Peyer's patch (tissue), 4 donors: ENCODE measurements around the gene OR52E8. TPM values are rescaled to one million over a fixed set of nuclear protein-coding genes. Genes with fewer than 3 reads are reported as not detected.
A peak's percentile ranks its signal among the peaks of the same experiment; 100 is the strongest.

Source experiments
- DNase-seq, 3 donors: peaks; one replicate each; pipeline ENCODE4 v3.0.0-alpha.2; 2017 to 2019
- H3K27ac ChIP-seq, 4 donors: fragments of 200-600 bp; sonication (generic); one replicate each; pipeline ENCODE4 v1.5.1; 2016 to 2019
- H3K27me3 ChIP-seq, 2 donors: fragments of 200-600 bp; sonication (generic); one replicate each; pipeline ENCODE4 v1.5.1; 2019
- H3K36me3 ChIP-seq, 3 donors: fragments of 200-600 bp; sonication (generic); one replicate each; pipeline ENCODE4 v1.5.1; 2016 to 2019
- H3K4me1 ChIP-seq, 4 donors: fragments of 200-600 bp; sonication (generic); one replicate each; pipeline ENCODE4 v1.5.1; 2016 to 2019
- H3K4me3 ChIP-seq, 4 donors: fragments of 200-600 bp; sonication (generic); 1 replicate in 3 of 4; 2 replicates in 1 of 4; pipeline ENCODE4 v1.5.1; 2016 to 2019; ENCODE audit warnings: mild to moderate bottlenecking in 1 of 4
- H3K9me3 ChIP-seq, 4 donors: fragments of 200-600 bp; sonication (generic); one replicate each; pipeline ENCODE4 v1.5.1; 2016 to 2019; ENCODE audit warnings: mild to moderate bottlenecking in 1 of 4
- POLR2A ChIP-seq, 2 donors: fragments of 450-650 bp; IDR thresholded peaks; one replicate each; pipeline ENCODE4 v1.5.1; 2017; ENCODE audit warnings: antibody characterized with exemption in 2 of 2, mild to moderate bottlenecking in 2 of 2, moderate library complexity in 2 of 2
- total RNA-seq, 4 donors: library from RNA; depleted of rRNA; stranded (reverse); fragments of >200 nt; gene quantifications; one replicate each; pipeline ENCODE4 v1.1.0, GENCODE V29; 2016
- TF ChIP-seq, protein P1 (sequence below), 6 experiments: fragments of 450-650 bp in 4 of 6; fragments of 200-600 bp in 2 of 6; sonication (generic) in 1 of 6; IDR thresholded peaks; one replicate each; pipeline ENCODE4 v1.5.1; 2017 to 2019; ENCODE audit warnings: antibody characterized with exemption in 6 of 6, mild to moderate bottlenecking in 3 of 6, moderate library complexity in 1 of 6

Gene OR52E8
- total RNA-seq, 4 donors from 2014 or later: not detected

DNA sequence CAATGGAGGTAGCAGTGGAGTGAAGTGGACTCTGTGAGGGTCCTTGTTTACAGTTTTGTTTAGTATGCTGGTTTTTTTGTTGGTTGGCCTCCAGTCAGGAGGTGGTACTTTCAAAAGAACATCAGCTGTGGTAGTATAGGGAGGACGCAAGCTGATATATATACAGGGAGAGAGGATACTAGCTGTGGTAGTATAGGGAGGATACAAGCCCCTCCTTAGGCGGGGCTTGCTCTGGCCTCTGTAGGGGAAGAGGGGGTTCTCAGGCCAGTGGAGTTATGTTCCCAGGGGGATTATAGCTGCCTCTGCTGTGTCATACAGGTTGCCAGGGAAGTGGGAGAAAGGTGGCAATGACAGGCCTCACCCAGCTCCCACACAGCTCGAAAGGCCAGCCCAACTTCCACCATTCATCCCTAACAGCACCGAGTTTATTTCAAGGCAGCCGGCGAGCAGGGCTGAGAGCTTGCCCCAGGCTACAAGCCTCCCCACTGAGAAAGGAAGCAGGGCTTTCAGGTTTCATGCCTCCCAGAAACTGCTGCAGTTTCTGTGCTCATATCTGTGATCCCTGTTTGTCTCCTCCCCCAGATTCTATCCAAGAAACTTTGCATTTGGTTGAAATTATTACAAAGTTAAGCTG lies 26.2 kb downstream of the OR52E8 start:
- no peaks in the 10 kb centered on the region for H3K9me3 ChIP-seq
- TF ChIP-seq, protein P1, sequence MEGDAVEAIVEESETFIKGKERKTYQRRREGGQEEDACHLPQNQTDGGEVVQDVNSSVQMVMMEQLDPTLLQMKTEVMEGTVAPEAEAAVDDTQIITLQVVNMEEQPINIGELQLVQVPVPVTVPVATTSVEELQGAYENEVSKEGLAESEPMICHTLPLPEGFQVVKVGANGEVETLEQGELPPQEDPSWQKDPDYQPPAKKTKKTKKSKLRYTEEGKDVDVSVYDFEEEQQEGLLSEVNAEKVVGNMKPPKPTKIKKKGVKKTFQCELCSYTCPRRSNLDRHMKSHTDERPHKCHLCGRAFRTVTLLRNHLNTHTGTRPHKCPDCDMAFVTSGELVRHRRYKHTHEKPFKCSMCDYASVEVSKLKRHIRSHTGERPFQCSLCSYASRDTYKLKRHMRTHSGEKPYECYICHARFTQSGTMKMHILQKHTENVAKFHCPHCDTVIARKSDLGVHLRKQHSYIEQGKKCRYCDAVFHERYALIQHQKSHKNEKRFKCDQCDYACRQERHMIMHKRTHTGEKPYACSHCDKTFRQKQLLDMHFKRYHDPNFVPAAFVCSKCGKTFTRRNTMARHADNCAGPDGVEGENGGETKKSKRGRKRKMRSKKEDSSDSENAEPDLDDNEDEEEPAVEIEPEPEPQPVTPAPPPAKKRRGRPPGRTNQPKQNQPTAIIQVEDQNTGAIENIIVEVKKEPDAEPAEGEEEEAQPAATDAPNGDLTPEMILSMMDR (IDR thresholded peaks at IDR 0.05): no peak
- TF ChIP-seq POLR2A (IDR thresholded peaks at IDR 0.05): no peak
- H3K4me1 ChIP-seq: no peaks in the 10 kb centered on the region
- no peak overlapping the region for H3K4me3 ChIP-seq
- H3K27ac ChIP-seq: no peak overlapping the region
- H3K27me3 ChIP-seq: no peaks in the 10 kb centered on the region
- no peak for DNase-seq
- no peaks in the 10 kb centered on the region for H3K36me3 ChIP-seq

- no peaks in the 10 kb centered on the region for H3K36me3 ChIP-seq
- no peak overlapping the region for H3K27ac ChIP-seq
- no peak for DNase-seq
- no peaks in the 10 kb centered on the region for H3K9me3 ChIP-seq
- TF ChIP-seq, protein P1 (IDR thresholded peaks at IDR 0.05): no peak
- TF ChIP-seq POLR2A (IDR thresholded peaks at IDR 0.05): no peak
- no peaks in the 10 kb centered on the region for H3K4me1 ChIP-seq
- H3K27me3 ChIP-seq: no peaks in the 10 kb centered on the region
- no peak overlapping the region for H3K4me3 ChIP-seq
These were observed 39.1 kb downstream of the OR52E8 start for GRCh38 chr11:5818245-5818886.

DNA sequence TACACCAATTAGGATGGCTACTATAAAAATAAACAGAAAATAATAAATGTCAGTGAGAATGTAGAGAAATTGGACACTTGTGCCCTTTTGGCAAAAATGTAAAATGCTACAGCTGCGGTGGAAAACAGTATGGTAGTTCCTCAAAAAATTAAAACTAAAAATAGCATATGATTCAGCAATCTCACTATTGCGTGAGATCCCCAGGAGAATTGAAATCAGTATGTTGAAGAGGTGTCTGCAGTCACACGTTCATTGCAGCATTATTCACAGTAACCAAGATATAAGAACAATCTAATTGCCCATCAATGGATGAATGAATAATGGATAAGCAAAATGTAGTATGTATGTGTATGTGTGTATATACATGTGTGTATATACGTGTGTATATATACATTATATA lies 42.0 kb downstream of the OR52E8 start:
- TF ChIP-seq, protein P1 (IDR thresholded peaks at IDR 0.05): no peak
- no peak for TF ChIP-seq POLR2A (IDR thresholded peaks at IDR 0.05)
- no peaks in the 10 kb centered on the region for H3K9me3 ChIP-seq
- H3K36me3 ChIP-seq: no peaks in the 10 kb centered on the region
- H3K27ac ChIP-seq: no peak overlapping the region
- H3K4me3 ChIP-seq: no peak overlapping the region
- no peaks in the 10 kb centered on the region for H3K27me3 ChIP-seq
- no peak for DNase-seq
- no peaks in the 10 kb centered on the region for H3K4me1 ChIP-seq

DNA sequence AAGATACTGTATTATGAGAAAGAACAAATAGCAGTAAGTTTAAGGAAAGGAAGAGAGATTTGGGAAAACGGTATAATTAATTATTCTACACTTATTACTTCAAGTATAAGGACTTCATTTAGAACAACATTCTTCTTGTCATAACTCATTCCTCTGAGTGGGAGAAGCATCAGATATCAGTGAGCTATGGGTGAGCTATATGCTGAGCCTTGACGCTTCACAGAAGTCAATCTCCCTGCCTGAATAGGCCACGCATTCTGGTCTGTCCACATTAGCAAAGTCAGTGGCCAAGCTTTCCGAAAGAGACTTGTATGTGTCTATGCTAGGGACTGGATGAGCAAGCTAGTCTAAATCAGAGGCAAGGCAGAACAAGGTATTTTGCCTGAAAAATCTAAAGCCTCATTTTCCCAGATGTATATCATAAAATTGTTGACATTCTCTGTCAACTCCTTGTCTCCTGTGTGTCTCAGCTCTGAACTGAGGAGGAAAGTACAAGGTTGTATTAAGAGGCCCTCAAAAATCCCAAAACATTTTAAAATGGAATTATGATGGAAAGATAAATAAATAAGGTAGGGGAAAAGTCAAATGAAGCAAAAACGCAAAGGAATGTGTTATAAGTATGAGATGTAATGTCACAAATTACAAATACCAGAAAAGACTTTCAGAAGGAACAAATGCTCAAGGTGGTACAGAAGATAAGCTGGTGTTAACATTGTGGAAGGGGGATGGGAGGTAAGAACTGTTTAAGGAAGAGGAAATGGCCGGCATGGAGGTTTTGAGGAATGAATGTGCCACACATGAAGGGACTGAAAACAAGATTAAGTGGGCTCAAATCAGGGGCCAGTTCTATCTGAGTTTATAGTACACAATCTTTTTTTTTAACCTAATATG lies 47.3 kb downstream of the OR52E8 start:
- no peaks in the 10 kb centered on the region for H3K9me3 ChIP-seq
- H3K27ac ChIP-seq: no peak overlapping the region
- H3K4me3 ChIP-seq: no peak overlapping the region
- H3K27me3 ChIP-seq: no peaks in the 10 kb centered on the region
- no peaks in the 10 kb centered on the region for H3K4me1 ChIP-seq
- no peaks in the 10 kb centered on the region for H3K36me3 ChIP-seq
- DNase-seq: no peak
- TF ChIP-seq, protein P1 (IDR thresholded peaks at IDR 0.05): no peak
- TF ChIP-seq POLR2A (IDR thresholded peaks at IDR 0.05): no peak

GRCh38 chr11:5809122-5809519 lies 48.4 kb downstream of the OR52E8 start:
- no peak overlapping the region for H3K27ac ChIP-seq

More at GRCh38 chr11:5809122-5809519, 48.4 kb downstream of the OR52E8 start:
- Histone ChIP-seq H3K27me3 (no peaks in the 10 kb centered on the region), H3K4me1 (no peaks in the 10 kb centered on the region), H3K36me3 (no peaks in the 10 kb centered on the region), H3K9me3 (no peaks in the 10 kb centered on the region), H3K4me3 (peak overlapping the region; percentile 20 to 53 (median 41))
- TF ChIP-seq POLR2A (IDR thresholded peaks at IDR 0.05): no peak
- TF ChIP-seq, protein P1 (IDR thresholded peaks at IDR 0.05): no peak
- DNase-seq: no peak
